Panc1 (cell line): Measurements from ENCODE around the gene UBAP2. TPM values are rescaled to one million over a fixed set of nuclear protein-coding genes. Genes with fewer than 3 reads are reported as not detected.
A peak's percentile ranks its signal among the peaks of the same experiment; 100 is the strongest.

Source experiments
- ATAC-seq: fragments of 200-7000 bp; cut with Tn5 transposase; 2 replicates; pipeline ENCODE4 v1.9.1; 2020; ENCODE audit warnings: mild to moderate bottlenecking, moderate library complexity
- BruUV-seq: library from RNA; stranded (reverse); fragments of 400-500 nt; replicated peaks from 2 replicates; lab custom pipeline; 2021; lab: Mats Ljungman, UMichigan
- CTCF ChIA-PET: fragments of 300-600 bp; sonication (Branson Sonifier 250); formaldehyde crosslinking; loops from one replicate; lab custom pipeline; 2022; ENCODE audit warnings: antibody characterized with exemption; lab: Charles Lee
- POLR2A ChIA-PET: fragments of 300-600 bp; sonication (Branson Sonifier 250); formaldehyde crosslinking; loops from one replicate; lab custom pipeline; 2022; ENCODE audit warnings: antibody characterized with exemption; lab: Charles Lee
- DNase-seq: peaks from one replicate; pipeline ENCODE4 v3.0.0-alpha.2; 2010; ENCODE audit warnings: low read depth, low spot score
- H3K27ac ChIP-seq: 2 replicates; pipeline ENCODE4 v1.5.1; 2011; ENCODE audit warnings: mild to moderate bottlenecking, low read length, inconsistent platforms
- H3K27me3 ChIP-seq: fragments of 200-500 bp; sonication (Bioruptor generic); 2 replicates; pipeline ENCODE4 v1.6.0; 2014; ENCODE audit warnings: low read length, inconsistent platforms; ENCODE audit not compliant: control insufficient read depth, insufficient read depth
- H3K36me3 ChIP-seq: fragments of 200-500 bp; sonication (Bioruptor generic); 2 replicates; pipeline ENCODE4 v1.5.1; 2014; ENCODE audit warnings: inconsistent platforms, mild to moderate bottlenecking, low read length, moderate library complexity; ENCODE audit not compliant: control insufficient read depth, insufficient read depth
- H3K4me1 ChIP-seq: 2 replicates; pipeline ENCODE4 v1.5.1; 2011; ENCODE audit warnings: inconsistent platforms, mild to moderate bottlenecking, low read length, moderate library complexity; ENCODE audit not compliant: control insufficient read depth, insufficient read depth
- H3K4me3 ChIP-seq, 2 experiments: 2 replicates each; pipeline ENCODE4 v1.5.1; 2011 to 2012; ENCODE audit warnings: low read depth in 2 of 2, low read length in 2 of 2, mild to moderate bottlenecking in 2 of 2, inconsistent platforms in 1 of 2, moderate library complexity in 1 of 2
- H3K9me3 ChIP-seq: fragments of 200-500 bp; sonication (Bioruptor generic); 2 replicates; pipeline ENCODE4 v1.5.1; 2014; ENCODE audit warnings: low read depth, mild to moderate bottlenecking, inconsistent platforms, low read length, moderate library complexity; ENCODE audit not compliant: control insufficient read depth, insufficient read depth
- POLR2AphosphoS5 ChIP-seq: IDR thresholded peaks from 2 replicates; pipeline ENCODE4 v1.6.1; 2012; ENCODE audit warnings: mild to moderate bottlenecking, low read depth, low read length, moderate library complexity
- SIN3A ChIP-seq: IDR thresholded peaks from 2 replicates; pipeline ENCODE4 v1.6.1; 2012; ENCODE audit warnings: low read depth, mild to moderate bottlenecking, low read length, moderate library complexity, borderline replicate concordance; ENCODE audit not compliant: insufficient read depth
- TCF7L2 ChIP-seq: IDR thresholded peaks from 2 replicates; pipeline ENCODE4 v1.6.1; 2011; ENCODE audit warnings: mild to moderate bottlenecking, low read depth, low read length, inconsistent platforms
- in situ Hi-C: cut with HindIII; loops from 2 replicates; pipeline ENCODE4 v1.10.0; 2016; ENCODE audit warnings: low sequenced_read_pairs, low pct_unique_long_range_greater_than_20kb
- intact Hi-C: fragments of 100-400 bp; cut with micrococcal nuclease; formaldehyde crosslinking; loops from one replicate; pipeline ENCODE4 v1.10.0; 2022; ENCODE audit not compliant: unreplicated experiment
- total RNA-seq: library from RNA; stranded (reverse); gene quantifications from one replicate; pipeline ENCODE4 v1.2.1, GENCODE V29; 2021; ENCODE audit not compliant: unreplicated experiment
- TF ChIP-seq, protein P1 (sequence below), 2 experiments: IDR thresholded peaks; 2 replicates each; pipeline ENCODE4 v1.6.1; 2011 to 2012; ENCODE audit warnings: low read depth in 2 of 2, control low read depth in 1 of 2, low read length in 1 of 2, mild to moderate bottlenecking in 1 of 2, moderate library complexity in 1 of 2; ENCODE audit not compliant: insufficient read depth in 1 of 2
- TF ChIP-seq, protein P2 (sequence below): fragments of 450-650 bp; IDR thresholded peaks from 2 replicates; pipeline ENCODE4 v1.5.1; 2017; ENCODE audit warnings: mild to moderate bottlenecking

Gene UBAP2
- total RNA-seq, 1 experiment from 2014 or later = 94.6 TPM

DNA sequence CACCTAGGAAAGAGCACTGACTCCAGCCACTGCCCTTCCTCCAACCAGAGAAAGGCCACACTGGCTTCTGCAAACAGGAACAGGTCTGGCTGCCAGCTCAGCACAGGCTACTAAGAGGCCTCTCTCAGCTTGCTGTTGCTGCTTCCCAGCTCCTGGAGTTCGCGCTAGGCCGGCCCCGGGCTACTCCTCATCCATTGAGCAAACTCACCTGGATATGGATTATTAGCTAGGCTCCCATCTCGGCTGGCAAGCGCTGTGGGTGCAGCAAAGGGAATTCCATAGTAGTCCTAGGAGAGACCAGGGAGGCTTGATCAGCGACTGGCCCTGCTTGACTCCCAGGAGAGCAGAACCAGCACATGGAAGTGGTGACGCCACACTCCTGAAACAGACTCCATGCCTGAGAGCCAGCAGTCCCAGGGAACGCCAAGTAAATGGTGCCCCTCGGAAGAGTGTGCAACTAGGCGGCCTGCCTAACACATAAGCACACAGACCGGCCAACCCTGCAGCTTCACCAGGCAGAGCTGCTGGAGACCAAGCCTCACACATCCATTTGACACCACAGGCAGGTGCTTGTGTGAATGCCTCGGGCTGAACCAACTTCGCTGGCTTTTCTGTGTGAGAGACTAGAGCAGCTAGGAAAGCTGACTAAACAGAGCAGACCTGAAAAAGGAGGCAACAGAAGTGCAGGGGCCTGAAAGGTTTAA lies 124.5 kb downstream of the UBAP2 start:
- ChIA-PET POLR2A (no interaction called here), CTCF (interaction anchor here (0.5 to 1.2 kb wide), 7 partner anchors 20 to 330 kb away, joined by 3 to 14 read pairs (median 4); no protein-coding TSS in a partner anchor)
- H3K27ac ChIP-seq = no peak overlapping the region
- no peak overlapping the region for H3K4me3 ChIP-seq
- peak; percentile 26 for ATAC-seq
- no TSS peak for BruUV-seq
- TF ChIP-seq, protein P1, sequence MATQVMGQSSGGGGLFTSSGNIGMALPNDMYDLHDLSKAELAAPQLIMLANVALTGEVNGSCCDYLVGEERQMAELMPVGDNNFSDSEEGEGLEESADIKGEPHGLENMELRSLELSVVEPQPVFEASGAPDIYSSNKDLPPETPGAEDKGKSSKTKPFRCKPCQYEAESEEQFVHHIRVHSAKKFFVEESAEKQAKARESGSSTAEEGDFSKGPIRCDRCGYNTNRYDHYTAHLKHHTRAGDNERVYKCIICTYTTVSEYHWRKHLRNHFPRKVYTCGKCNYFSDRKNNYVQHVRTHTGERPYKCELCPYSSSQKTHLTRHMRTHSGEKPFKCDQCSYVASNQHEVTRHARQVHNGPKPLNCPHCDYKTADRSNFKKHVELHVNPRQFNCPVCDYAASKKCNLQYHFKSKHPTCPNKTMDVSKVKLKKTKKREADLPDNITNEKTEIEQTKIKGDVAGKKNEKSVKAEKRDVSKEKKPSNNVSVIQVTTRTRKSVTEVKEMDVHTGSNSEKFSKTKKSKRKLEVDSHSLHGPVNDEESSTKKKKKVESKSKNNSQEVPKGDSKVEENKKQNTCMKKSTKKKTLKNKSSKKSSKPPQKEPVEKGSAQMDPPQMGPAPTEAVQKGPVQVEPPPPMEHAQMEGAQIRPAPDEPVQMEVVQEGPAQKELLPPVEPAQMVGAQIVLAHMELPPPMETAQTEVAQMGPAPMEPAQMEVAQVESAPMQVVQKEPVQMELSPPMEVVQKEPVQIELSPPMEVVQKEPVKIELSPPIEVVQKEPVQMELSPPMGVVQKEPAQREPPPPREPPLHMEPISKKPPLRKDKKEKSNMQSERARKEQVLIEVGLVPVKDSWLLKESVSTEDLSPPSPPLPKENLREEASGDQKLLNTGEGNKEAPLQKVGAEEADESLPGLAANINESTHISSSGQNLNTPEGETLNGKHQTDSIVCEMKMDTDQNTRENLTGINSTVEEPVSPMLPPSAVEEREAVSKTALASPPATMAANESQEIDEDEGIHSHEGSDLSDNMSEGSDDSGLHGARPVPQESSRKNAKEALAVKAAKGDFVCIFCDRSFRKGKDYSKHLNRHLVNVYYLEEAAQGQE (IDR thresholded peaks at IDR 0.05; ENCODE audit: insufficient read depth in 1 of 2, low read depth in 2 of 2, low read length in 1 of 2) = no peak
- TF ChIP-seq, protein P2, sequence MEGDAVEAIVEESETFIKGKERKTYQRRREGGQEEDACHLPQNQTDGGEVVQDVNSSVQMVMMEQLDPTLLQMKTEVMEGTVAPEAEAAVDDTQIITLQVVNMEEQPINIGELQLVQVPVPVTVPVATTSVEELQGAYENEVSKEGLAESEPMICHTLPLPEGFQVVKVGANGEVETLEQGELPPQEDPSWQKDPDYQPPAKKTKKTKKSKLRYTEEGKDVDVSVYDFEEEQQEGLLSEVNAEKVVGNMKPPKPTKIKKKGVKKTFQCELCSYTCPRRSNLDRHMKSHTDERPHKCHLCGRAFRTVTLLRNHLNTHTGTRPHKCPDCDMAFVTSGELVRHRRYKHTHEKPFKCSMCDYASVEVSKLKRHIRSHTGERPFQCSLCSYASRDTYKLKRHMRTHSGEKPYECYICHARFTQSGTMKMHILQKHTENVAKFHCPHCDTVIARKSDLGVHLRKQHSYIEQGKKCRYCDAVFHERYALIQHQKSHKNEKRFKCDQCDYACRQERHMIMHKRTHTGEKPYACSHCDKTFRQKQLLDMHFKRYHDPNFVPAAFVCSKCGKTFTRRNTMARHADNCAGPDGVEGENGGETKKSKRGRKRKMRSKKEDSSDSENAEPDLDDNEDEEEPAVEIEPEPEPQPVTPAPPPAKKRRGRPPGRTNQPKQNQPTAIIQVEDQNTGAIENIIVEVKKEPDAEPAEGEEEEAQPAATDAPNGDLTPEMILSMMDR = no peak
- no peak for TF ChIP-seq SIN3A
- TF ChIP-seq POLR2AphosphoS5 = peak; percentile 3; the same call in 1 of the 2 replicates
- TF ChIP-seq TCF7L2 = no peak
- peaks cover 7% of the 10 kb centered on the region; the same call in 1 of the 2 replicates for H3K4me1 ChIP-seq
- in situ Hi-C loops = no loop called here
- no peaks in the 10 kb centered on the region for H3K27me3 ChIP-seq
- H3K36me3 ChIP-seq = peaks cover 47% of the 10 kb centered on the region
- intact Hi-C loops = loop anchor here (10.0 kb wide), 1 partner anchor 59 kb away; no protein-coding TSS in a partner anchor
- no peaks in the 10 kb centered on the region for H3K9me3 ChIP-seq
- DNase-seq = no peak

GRCh38 chr9:33923079-33923478 lies 125.6 kb downstream of the UBAP2 start:
- no peak overlapping the region for H3K4me3 ChIP-seq
- POLR2A ChIA-PET = no interaction called here
- no TSS peak for BruUV-seq

More at GRCh38 chr9:33923079-33923478, 125.6 kb downstream of the UBAP2 start:
- no peak overlapping the region for H3K27ac ChIP-seq
- intact Hi-C loops (loop anchor here (10.0 kb wide), 1 partner anchor 58 kb away; no protein-coding TSS in a partner anchor), in situ Hi-C loops (no loop called here)
- H3K36me3 ChIP-seq = peaks cover 48% of the 10 kb centered on the region
- H3K27me3 ChIP-seq = no peaks in the 10 kb centered on the region
- no peaks in the 10 kb centered on the region for H3K9me3 ChIP-seq
- DNase-seq = no peak
- TF ChIP-seq, protein P2 = no peak
- TF ChIP-seq TCF7L2 (no peak), POLR2AphosphoS5 (0 out of 2 replicates have a peak, but pooled peaks have one; percentile 9), SIN3A (no peak)
- TF ChIP-seq, protein P1 (IDR thresholded peaks at IDR 0.05; ENCODE audit: insufficient read depth in 1 of 2, low read depth in 2 of 2, low read length in 1 of 2) = no peak
- ATAC-seq = no peak
- CTCF ChIA-PET = no interaction called here
- H3K4me1 ChIP-seq = peaks cover 7% of the 10 kb centered on the region; the same call in 1 of the 2 replicates
